Stimulated activated CD8-positive, alpha-beta memory T cell treated with anti-CD3 and anti-CD28 coated beads, Interleukin-15, amount 100 ng/mL, for 24 hours (primary cell): ENCODE data around the gene TMEM135.
"Not testable (repeated sequence)": the region's sequence is repeated elsewhere in the genome, so short reads cannot be mapped to it uniquely, and the experiment has no call there.

ENCODE experiments used
- DNase-seq: peaks from one replicate; pipeline ENCODE4 v3.0.0-alpha.2; 2020; ENCODE audit warnings: low read depth

The TMEM135 gene

GRCh38 chr11:87076874-87077429 is 39.2 kb downstream of the TMEM135 start:
- no peak for DNase-seq

GRCh38 chr11:87081358-87081757 is 43.6 kb downstream of the TMEM135 start:
- DNase-seq = no peak

- no peak for DNase-seq
Measured at GRCh38 chr11:87082590-87082989, 44.9 kb downstream of the TMEM135 start.

- no peak for DNase-seq
Measured at GRCh38 chr11:87083029-87083428, 45.3 kb downstream of the TMEM135 start.

- DNase-seq = no peak
Measured at GRCh38 chr11:87092159-87092558, 54.4 kb downstream of the TMEM135 start.

- no peak for DNase-seq
Measured at GRCh38 chr11:87092567-87092966, 54.8 kb downstream of the TMEM135 start.

- DNase-seq = no peak
Measured at GRCh38 chr11:87097582-87097981, 59.8 kb downstream of the TMEM135 start.

GRCh38 chr11:87101956-87102580 is 64.3 kb downstream of the TMEM135 start:
- DNase-seq = no peak

GRCh38 chr11:87105826-87106225 is 68.1 kb downstream of the TMEM135 start:
- DNase-seq = not testable (repeated sequence)

GRCh38 chr11:87107379-87107778 is 69.6 kb downstream of the TMEM135 start:
- DNase-seq = not testable (repeated sequence)

GRCh38 chr11:87110443-87111131 is 72.9 kb downstream of the TMEM135 start:
- no peak for DNase-seq

- DNase-seq = no peak
Measured at GRCh38 chr11:87114093-87114492, 76.4 kb downstream of the TMEM135 start.

GRCh38 chr11:87116185-87116584 is 78.5 kb downstream of the TMEM135 start:
- DNase-seq = no peak

GRCh38 chr11:87120937-87121336 is 83.2 kb downstream of the TMEM135 start:
- DNase-seq = no peak

GRCh38 chr11:87122852-87123251 is 85.1 kb downstream of the TMEM135 start:
- DNase-seq = no peak

- DNase-seq = no peak
Measured at GRCh38 chr11:87125257-87125656, 87.5 kb downstream of the TMEM135 start.

GRCh38 chr11:87127101-87127500 is 89.4 kb downstream of the TMEM135 start:
- DNase-seq = no peak

- no peak for DNase-seq
Measured at GRCh38 chr11:87128372-87128771, 90.6 kb downstream of the TMEM135 start.

GRCh38 chr11:87134524-87135106 is 96.9 kb downstream of the TMEM135 start:
- no peak for DNase-seq

GRCh38 chr11:87136236-87136635 is 98.5 kb downstream of the TMEM135 start:
- no peak for DNase-seq

GRCh38 chr11:87137711-87138110 is 100.0 kb downstream of the TMEM135 start:
- no peak for DNase-seq

GRCh38 chr11:87139475-87139874 is 101.7 kb downstream of the TMEM135 start:
- DNase-seq = no peak

- DNase-seq = no peak
Measured at GRCh38 chr11:87141322-87141721, 103.6 kb downstream of the TMEM135 start.
